HG02943 (cell line): Measurements from ENCODE around the gene TRAF4.
"Not testable (repeated sequence)": the region's sequence is repeated elsewhere in the genome, so short reads cannot be mapped to it uniquely, and the experiment has no call there.

Experiments
- ATAC-seq: cut with Tn5 transposase; IDR thresholded peaks from one replicate; pipeline ENCODE4 v1.9.1; 2021; ENCODE audit warnings: mild to moderate bottlenecking, low read depth, moderate library complexity; ENCODE audit not compliant: unreplicated experiment

The TRAF4 gene

DNA sequence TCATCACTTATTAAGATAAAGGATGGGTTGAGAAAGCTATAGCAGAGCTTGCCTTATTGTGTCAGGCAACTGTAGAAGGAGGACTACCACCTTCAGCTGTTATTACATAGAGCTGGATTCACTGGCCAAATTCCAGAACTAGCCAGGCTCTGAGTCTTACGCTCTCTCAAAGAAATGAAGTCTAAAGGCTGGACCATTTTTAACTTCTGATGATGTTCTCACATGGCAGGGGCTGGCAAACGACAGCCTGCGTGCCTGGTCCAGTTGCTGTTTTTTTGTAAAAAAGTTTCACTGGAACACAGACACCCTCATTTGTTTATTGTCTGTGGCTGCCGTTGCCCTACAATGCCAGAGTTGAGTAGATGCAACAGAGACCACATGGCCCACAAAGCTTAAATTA, 21.2 kb downstream of the TRAF4 start:
- no peak for ATAC-seq

GRCh38 chr17:28773736-28774135, 29.9 kb downstream of the TRAF4 start:
- no peak for ATAC-seq

- ATAC-seq, result no peak
Measured at GRCh38 chr17:28774206-28774605, 30.4 kb downstream of the TRAF4 start.

- ATAC-seq, result no peak
Measured at GRCh38 chr17:28777178-28777577, 33.4 kb downstream of the TRAF4 start.

- not testable (repeated sequence) for ATAC-seq
Measured at GRCh38 chr17:28779601-28780000, 35.8 kb downstream of the TRAF4 start.

DNA sequence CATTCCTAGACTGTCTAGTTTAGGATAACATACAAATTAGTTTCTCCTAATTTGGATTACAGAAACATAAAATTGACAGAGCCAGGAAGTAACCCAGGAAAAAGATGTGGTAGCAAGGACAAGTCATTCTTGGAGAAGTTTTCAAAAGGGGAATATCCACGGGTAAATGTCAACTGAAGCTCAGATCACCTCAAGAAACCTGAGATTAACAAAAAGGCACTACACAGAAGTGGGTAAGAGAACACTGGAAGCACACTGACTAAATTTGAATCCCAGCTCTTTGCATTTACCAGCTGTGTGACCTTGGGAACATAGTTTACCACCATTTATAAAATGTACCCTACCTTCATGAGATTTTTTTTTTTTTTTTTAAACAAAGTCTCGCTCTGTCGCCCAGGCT, 39.4 kb downstream of the TRAF4 start:
- no peak for ATAC-seq

DNA sequence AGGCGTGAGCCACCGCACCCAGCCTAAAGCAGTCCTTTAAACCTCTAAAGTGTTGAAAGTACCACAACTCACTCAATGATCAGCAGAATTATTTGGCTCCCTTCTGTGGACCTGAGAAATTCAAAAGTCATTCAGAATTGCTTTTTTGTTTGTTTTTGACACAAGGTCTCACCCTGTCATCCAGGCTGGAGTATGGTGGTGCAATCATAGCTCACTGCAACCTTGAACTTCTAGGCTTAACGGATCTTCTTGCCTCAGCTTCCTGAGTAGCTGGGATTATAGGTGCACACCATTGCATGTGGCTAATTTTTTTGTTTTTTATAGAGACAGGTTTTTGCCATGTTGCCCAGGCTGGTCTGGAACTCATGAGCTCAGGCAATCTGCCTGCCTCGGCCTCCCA, 44.3 kb downstream of the TRAF4 start:
- no peak for ATAC-seq

DNA sequence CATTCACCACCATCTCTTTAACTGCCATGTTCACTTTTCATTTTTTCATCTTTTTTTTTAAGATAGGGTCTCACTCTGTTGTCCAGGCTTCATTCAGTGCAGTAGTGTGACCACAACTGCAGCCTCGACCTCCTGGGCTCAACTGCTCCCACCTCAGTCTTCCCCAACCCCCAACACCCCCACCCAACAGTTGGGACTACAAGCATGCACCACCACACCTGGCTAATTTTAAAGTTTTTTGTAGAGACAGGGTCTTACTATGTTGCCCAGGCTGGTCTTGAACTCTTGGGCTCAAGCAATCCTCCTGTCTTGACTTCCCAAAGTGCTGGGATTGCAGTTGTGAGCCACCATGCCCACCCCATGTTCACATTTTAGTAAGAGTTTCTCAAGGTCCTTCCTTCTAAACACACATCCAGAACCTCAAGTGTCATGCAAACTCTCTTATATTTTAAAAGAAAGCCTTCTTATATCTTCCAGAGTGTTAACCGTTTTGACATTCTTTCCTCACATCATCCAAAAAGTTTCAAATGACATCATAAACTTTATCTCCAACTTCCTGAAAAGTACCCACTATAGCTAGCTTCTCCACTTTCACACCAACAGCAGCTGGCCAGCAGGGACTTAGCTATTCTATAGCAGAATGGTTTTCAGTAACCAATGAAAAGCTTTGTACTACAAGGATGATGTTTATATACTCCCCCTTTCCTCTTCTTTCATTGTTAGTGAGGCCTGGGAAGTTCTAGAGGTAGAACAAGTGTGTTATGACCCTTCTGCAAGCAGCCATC, 49.3 kb downstream of the TRAF4 start:
- ATAC-seq, result no peak

DNA sequence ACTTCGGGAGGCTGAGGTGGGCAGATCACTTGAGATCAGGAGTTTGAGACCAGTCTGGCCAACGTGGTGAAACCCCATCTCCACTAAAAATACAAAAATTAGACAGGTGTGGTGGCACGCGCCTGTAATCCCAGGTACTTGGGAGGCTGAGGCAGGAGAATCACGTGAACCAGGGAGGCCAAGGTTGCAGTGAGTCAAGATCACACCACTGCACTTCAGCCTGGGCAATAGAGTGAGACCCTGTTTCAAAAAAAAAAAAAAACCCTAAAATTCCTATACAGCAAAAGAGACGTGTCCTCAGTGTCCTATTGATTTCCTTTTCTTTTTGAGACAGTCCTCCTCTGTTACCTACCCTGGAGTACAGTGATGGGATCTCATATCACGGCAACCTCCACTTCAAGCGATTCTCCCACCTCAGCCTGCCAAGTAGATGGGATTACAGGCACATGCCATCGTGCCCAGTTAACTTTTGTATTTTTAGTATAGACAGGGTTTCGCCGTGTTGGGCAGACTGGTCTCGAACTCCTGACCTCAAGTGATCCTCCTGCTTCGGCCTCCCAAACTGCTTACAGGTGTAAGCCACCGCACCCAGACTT, 51.1 kb downstream of the TRAF4 start:
- ATAC-seq, result not testable (repeated sequence)

DNA sequence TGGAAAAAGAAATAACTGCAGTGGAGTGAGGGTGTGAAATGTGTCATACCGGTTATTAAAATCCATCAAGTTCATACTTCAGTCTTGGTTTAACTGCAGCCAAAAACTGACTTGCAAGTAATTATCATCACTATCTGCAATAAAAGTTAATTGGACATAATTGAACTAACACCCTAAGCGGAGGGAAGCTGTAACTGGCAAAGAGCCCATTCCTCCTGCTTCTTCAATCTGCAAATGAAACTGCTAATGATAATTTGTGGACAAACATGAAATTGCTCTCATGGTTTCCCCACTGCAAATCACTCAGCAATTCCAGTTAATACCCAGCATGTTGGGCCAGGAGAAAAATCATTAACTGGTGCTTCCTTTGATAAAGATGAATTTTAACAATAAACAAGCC, 52.3 kb downstream of the TRAF4 start:
- ATAC-seq, result no peak
